Epithelial cell of proximal tubule (primary cell): Measurements from ENCODE around the gene DNAI4. TPM values are rescaled to one million over a fixed set of nuclear protein-coding genes. Genes with fewer than 3 reads are reported as not detected.

Experiments
- DNase-seq: peaks from one replicate; pipeline ENCODE4 v3.0.0-alpha.2; 2011; ENCODE audit warnings: low read depth
- H3K4me3 ChIP-seq: 2 replicates; pipeline ENCODE4 v1.5.1; 2011; ENCODE audit warnings: low read depth, mild to moderate bottlenecking, low read length
- CTCF ChIP-seq: conservative IDR thresholded peaks from 2 replicates; pipeline ENCODE4 v1.5.1; 2012; ENCODE audit warnings: low read depth, mild to moderate bottlenecking, low read length
- total RNA-seq: library from RNA; depleted of rRNA; stranded (reverse); fragments of >200 nt; gene quantifications from 2 replicates; pipeline ENCODE4 v1.2.3, GENCODE V29; 2015

The DNAI4 gene
- total RNA-seq, 1 donor from 2014 or later = 7.1 TPM

GRCh38 chr1:66768965-66769364 lies 155.7 kb downstream of the DNAI4 start:
- no peak for DNase-seq
- no peak overlapping the region for H3K4me3 ChIP-seq
- no peak for TF ChIP-seq CTCF

- no peak for DNase-seq
- no peak for TF ChIP-seq CTCF
- no peak overlapping the region for H3K4me3 ChIP-seq
Observed at GRCh38 chr1:66767626-66768025, 157.0 kb downstream of the DNAI4 start.

- DNase-seq = no peak
- TF ChIP-seq CTCF = peak; percentile 76
- H3K4me3 ChIP-seq = no peak overlapping the region
Observed at GRCh38 chr1:66764994-66765578, 159.6 kb downstream of the DNAI4 start.

Other genes starting within 250 kb of the DNAI4 start
- not detected in 2 replicates for gene DYNLT5, start 172.4 kb downstream of the DNAI4 start, total RNA-seq
- gene INSL5, start 123.6 kb downstream of the DNAI4 start, total RNA-seq = not detected in 2 replicates
- 19.1 and 20.4 TPM in 2 replicates for gene MIER1, start 134 bp upstream of the DNAI4 start, total RNA-seq
- gene SLC35D1, start 129.3 kb upstream of the DNAI4 start, total RNA-seq = 3.6 and 5.4 TPM in 2 replicates
- gene C1orf141, start 210.1 kb upstream of the DNAI4 start, total RNA-seq = not detected in 2 replicates
- gene IL23R, start 241.6 kb upstream of the DNAI4 start, total RNA-seq = not detected in 2 replicates